Smooth muscle cell (in vitro differentiated cells): ENCODE results near the gene CYP11A1. TPM values are rescaled to one million over a fixed set of nuclear protein-coding genes. Genes with fewer than 3 reads are reported as not detected.

ENCODE experiments used
- DNase-seq: peaks from one replicate; lab custom pipeline; 2025; ENCODE audit not compliant: unreplicated experiment; lab: John Stamatoyannopoulos, UW
- H2AFZ ChIP-seq: fragments of 200-600 bp; sonication (generic); 2 replicates; pipeline ENCODE4 v1.6.0; 2016; ENCODE audit warnings: antibody characterized with exemption, low read depth, mild to moderate bottlenecking
- H3F3A ChIP-seq: fragments of 200-600 bp; sonication (generic); 2 replicates; pipeline ENCODE4 v1.6.0; 2017; ENCODE audit warnings: antibody characterized with exemption, low read depth
- H3K27ac ChIP-seq: fragments of 200-600 bp; sonication (generic); 2 replicates; pipeline ENCODE4 v1.5.1; 2016; ENCODE audit warnings: low read depth, mild to moderate bottlenecking
- H3K27me3 ChIP-seq: fragments of 200-600 bp; sonication (generic); 2 replicates; pipeline ENCODE4 v1.6.1; 2016; ENCODE audit warnings: low read depth, mild to moderate bottlenecking
- H3K36me3 ChIP-seq: fragments of 200-600 bp; sonication (generic); 2 replicates; pipeline ENCODE4 v1.5.1; 2016; ENCODE audit warnings: low read depth
- H3K4me1 ChIP-seq: fragments of 200-600 bp; sonication (generic); 2 replicates; pipeline ENCODE4 v1.5.1; 2016; ENCODE audit warnings: low read depth
- H3K4me2 ChIP-seq: fragments of 200-600 bp; sonication (generic); 2 replicates; pipeline ENCODE4 v1.6.0; 2016; ENCODE audit warnings: mild to moderate bottlenecking
- H3K4me3 ChIP-seq: fragments of 200-600 bp; sonication (generic); 2 replicates; pipeline ENCODE4 v1.5.1; 2016; ENCODE audit warnings: mild to moderate bottlenecking
- H3K79me2 ChIP-seq: fragments of 200-600 bp; sonication (generic); 2 replicates; pipeline ENCODE4 v1.6.0; 2016; ENCODE audit warnings: low read depth, mild to moderate bottlenecking
- H3K9ac ChIP-seq: fragments of 200-600 bp; sonication (generic); 2 replicates; pipeline ENCODE4 v1.6.0; 2016; ENCODE audit warnings: low read depth
- H3K9me3 ChIP-seq: fragments of 200-600 bp; sonication (generic); replicated peaks from 2 replicates; pipeline ENCODE4 v1.5.1; 2016; ENCODE audit warnings: low read depth
- H4K20me1 ChIP-seq: fragments of 200-600 bp; sonication (generic); 2 replicates; pipeline ENCODE4 v1.6.0; 2016; ENCODE audit warnings: low read depth
- WGBS: methylation state at CpG from one replicate; pipeline ENCODE4 v1.1.7; 2016; ENCODE audit warnings: low lambda C conversion rate; 5-methylcytosine and 5-hydroxymethylcytosine counted together
- polyA plus RNA-seq: library from polyadenylated mRNA; unstranded; fragments of >200 nt; fragmentation: Nextera tagmentation; extraction: Ambion mirVana; gene quantifications from 2 replicates; pipeline ENCODE4 v1.2.1, GENCODE V29; 2016
- total RNA-seq: library from RNA; depleted of rRNA; stranded (reverse); fragments of >200 nt; gene quantifications from 2 replicates; pipeline ENCODE4 v1.2.3, GENCODE V29; 2014
- TF ChIP-seq, protein P1 (sequence below): fragments of 200-600 bp; sonication (generic); IDR thresholded peaks from 2 replicates; pipeline ENCODE4 v1.5.1; 2017; ENCODE audit warnings: borderline replicate concordance, mild to moderate bottlenecking, antibody characterized with exemption; ENCODE audit not compliant: insufficient read depth, poor library complexity, severe bottlenecking

Gene CYP11A1
- total and polyA plus RNA-seq, 2 experiments from 2014 or later: 3.5 to 6.6 TPM

DNA sequence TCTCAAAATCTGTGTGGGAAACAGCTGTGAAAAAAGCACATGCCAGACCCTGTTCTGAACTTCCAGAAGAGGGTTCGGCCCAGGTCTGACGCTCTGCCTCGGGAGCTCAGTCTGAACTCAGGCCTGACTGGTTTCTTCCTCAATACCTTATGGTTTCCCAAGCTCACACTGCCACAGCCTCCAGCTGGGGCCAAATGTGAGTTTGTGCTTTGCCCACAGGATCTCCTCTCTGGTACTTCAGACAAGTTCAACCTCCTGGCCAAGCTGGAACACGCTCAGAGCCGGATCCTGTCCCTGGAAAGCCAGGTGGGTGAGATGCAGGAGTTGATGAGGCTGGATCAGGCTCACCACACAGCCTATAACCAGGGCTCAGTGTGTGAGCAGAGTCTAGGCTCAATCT lies 33.8 kb downstream of the CYP11A1 start:
- no peaks in the 10 kb centered on the region for H3K27me3 ChIP-seq
- H2AFZ ChIP-seq: no peak overlapping the region
- no peaks in the 10 kb centered on the region for H3K4me1 ChIP-seq
- no peak overlapping the region for H3K9ac ChIP-seq
- H3K36me3 ChIP-seq: no peaks in the 10 kb centered on the region
- no peaks in the 10 kb centered on the region for H3F3A ChIP-seq
- DNase-seq: no peak
- no peak overlapping the region for H3K4me2 ChIP-seq
- no peaks in the 10 kb centered on the region for H4K20me1 ChIP-seq
- H3K79me2 ChIP-seq: no peaks in the 10 kb centered on the region
- TF ChIP-seq, protein P1, sequence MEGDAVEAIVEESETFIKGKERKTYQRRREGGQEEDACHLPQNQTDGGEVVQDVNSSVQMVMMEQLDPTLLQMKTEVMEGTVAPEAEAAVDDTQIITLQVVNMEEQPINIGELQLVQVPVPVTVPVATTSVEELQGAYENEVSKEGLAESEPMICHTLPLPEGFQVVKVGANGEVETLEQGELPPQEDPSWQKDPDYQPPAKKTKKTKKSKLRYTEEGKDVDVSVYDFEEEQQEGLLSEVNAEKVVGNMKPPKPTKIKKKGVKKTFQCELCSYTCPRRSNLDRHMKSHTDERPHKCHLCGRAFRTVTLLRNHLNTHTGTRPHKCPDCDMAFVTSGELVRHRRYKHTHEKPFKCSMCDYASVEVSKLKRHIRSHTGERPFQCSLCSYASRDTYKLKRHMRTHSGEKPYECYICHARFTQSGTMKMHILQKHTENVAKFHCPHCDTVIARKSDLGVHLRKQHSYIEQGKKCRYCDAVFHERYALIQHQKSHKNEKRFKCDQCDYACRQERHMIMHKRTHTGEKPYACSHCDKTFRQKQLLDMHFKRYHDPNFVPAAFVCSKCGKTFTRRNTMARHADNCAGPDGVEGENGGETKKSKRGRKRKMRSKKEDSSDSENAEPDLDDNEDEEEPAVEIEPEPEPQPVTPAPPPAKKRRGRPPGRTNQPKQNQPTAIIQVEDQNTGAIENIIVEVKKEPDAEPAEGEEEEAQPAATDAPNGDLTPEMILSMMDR: no peak
- no peak overlapping the region for H3K4me3 ChIP-seq
- H3K27ac ChIP-seq: no peak overlapping the region
- H3K9me3 ChIP-seq: no peaks in the 10 kb centered on the region
- whole genome bisulfite sequencing: 95% methylated on average over 5 of the region's 5 CpGs

DNA sequence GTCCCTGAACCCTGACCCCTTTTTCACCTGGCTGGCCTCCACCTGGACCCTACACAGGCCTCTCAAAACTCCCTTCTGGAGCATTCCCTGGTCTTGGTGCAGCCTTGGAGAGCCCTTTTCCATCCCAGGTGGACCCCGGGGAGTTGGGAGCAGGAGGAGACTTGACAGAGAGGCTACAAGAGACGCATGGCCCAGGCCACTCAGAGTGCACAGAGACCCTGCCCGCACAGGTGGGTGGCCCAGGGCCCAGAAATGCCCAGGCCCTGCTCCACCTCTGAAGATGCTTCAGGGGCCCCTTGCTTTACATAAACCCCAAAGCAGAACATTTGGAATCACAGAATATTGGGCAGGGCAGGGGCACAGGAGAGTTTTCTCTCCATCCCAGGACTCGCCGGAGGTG lies 34.4 kb downstream of the CYP11A1 start:
- no peak overlapping the region for H3K4me2 ChIP-seq

DNA sequence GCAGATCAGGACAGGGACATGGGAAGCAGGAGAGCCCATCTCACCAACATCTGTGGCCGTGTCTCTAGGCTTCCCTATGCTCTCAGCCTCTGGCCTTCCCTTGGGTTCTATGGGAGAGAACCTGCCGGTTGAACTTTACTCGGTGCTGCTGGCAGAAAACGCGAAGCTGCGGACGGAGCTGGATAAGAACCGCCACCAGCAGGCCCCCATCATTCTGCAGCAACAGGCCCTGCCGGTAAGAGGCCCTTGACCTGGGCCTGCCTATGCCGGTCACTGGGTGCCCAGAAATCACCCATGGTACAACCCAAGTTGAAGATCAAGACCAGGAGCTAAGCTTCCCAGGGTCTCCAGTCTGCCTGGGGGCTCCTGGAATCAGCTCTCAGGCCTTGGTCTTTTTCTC lies 34.8 kb downstream of the CYP11A1 start:
- WGBS: 95% methylated on average over 10 of the region's 10 CpGs
- no peak overlapping the region for H3K27ac ChIP-seq
- no peaks in the 10 kb centered on the region for H3K9me3 ChIP-seq
- no peaks in the 10 kb centered on the region for H3K27me3 ChIP-seq
- H3K9ac ChIP-seq: no peak overlapping the region
- no peak overlapping the region for H3K4me2 ChIP-seq
- no peaks in the 10 kb centered on the region for H4K20me1 ChIP-seq
- H3K36me3 ChIP-seq: no peaks in the 10 kb centered on the region
- TF ChIP-seq, protein P1: no peak
- H3K79me2 ChIP-seq: no peaks in the 10 kb centered on the region
- H3K4me1 ChIP-seq: no peaks in the 10 kb centered on the region
- no peak for DNase-seq
- H3F3A ChIP-seq: no peaks in the 10 kb centered on the region
- no peak overlapping the region for H3K4me3 ChIP-seq
- H2AFZ ChIP-seq: no peak overlapping the region

More for the DNA sequence above, 34.4 kb downstream of the CYP11A1 start:
- Histone ChIP-seq H3K4me1 (no peaks in the 10 kb centered on the region), H2AFZ (no peak overlapping the region), H3K27ac (no peak overlapping the region), H3K36me3 (no peaks in the 10 kb centered on the region), H3K9me3 (no peaks in the 10 kb centered on the region), H3K9ac (no peak overlapping the region), H3K27me3 (no peaks in the 10 kb centered on the region), H3K4me3 (no peak overlapping the region), H3K79me2 (no peaks in the 10 kb centered on the region), H4K20me1 (no peaks in the 10 kb centered on the region), H3F3A (no peaks in the 10 kb centered on the region)
- 92% methylated on average over 5 of the region's 5 CpGs for WGBS
- TF ChIP-seq, protein P1: no peak
- no peak for DNase-seq

GRCh38 chr15:74332011-74332410 lies 35.4 kb downstream of the CYP11A1 start:
- WGBS: 94% methylated on average over 3 of the region's 3 CpGs
- H4K20me1 ChIP-seq: no peaks in the 10 kb centered on the region
- no peak overlapping the region for H3K4me2 ChIP-seq
- no peaks in the 10 kb centered on the region for H3F3A ChIP-seq
- H3K36me3 ChIP-seq: no peaks in the 10 kb centered on the region
- DNase-seq: no peak
- no peak overlapping the region for H3K27ac ChIP-seq
- no peaks in the 10 kb centered on the region for H3K27me3 ChIP-seq
- H3K9ac ChIP-seq: no peak overlapping the region
- no peak overlapping the region for H2AFZ ChIP-seq
- TF ChIP-seq, protein P1: no peak
- no peaks in the 10 kb centered on the region for H3K4me1 ChIP-seq
- no peaks in the 10 kb centered on the region for H3K9me3 ChIP-seq
- H3K4me3 ChIP-seq: no peak overlapping the region
- H3K79me2 ChIP-seq: no peaks in the 10 kb centered on the region
